Epithelial cell of proximal tubule (primary cell): ENCODE measurements around the gene GLMN. TPM values are rescaled to one million over a fixed set of nuclear protein-coding genes. Genes with fewer than 3 reads are reported as not detected.
"Not testable (repeated sequence)": the region's sequence is repeated elsewhere in the genome, so short reads cannot be mapped to it uniquely, and the experiment has no call there.

Source experiments
- DNase-seq: peaks from one replicate; pipeline ENCODE4 v3.0.0-alpha.2; 2011; ENCODE audit warnings: low read depth
- H3K4me3 ChIP-seq: 2 replicates; pipeline ENCODE4 v1.5.1; 2011; ENCODE audit warnings: low read depth, mild to moderate bottlenecking, low read length
- total RNA-seq: library from RNA; depleted of rRNA; stranded (reverse); fragments of >200 nt; gene quantifications from 2 replicates; pipeline ENCODE4 v1.2.3, GENCODE V29; 2015
- TF ChIP-seq, protein P1 (sequence below): conservative IDR thresholded peaks from 2 replicates; pipeline ENCODE4 v1.5.1; 2012; ENCODE audit warnings: low read depth, mild to moderate bottlenecking, low read length

GLMN gene
- total RNA-seq, 1 donor from 2014 or later = 7.0 TPM

DNA sequence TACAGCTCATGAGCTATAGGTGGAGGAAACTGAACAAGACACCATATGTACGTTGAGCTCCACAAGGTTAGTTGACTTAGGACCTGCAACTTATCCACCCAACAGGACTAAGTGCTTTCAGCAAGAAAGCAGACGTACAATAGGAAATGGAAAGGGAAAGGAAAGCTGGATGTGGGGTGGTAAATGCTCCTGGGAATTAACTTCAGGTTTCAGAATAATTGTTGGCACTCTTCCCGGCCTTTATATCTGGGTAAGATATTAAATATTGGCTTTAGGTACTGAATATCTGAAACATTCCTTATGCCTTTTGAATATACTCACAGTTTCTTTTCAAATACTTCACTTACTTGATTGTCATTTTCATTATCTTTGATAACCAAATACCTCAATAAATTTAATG, 36.3 kb downstream of the GLMN start:
- no peak overlapping the region for H3K4me3 ChIP-seq
- DNase-seq = no peak
- TF ChIP-seq, protein P1, sequence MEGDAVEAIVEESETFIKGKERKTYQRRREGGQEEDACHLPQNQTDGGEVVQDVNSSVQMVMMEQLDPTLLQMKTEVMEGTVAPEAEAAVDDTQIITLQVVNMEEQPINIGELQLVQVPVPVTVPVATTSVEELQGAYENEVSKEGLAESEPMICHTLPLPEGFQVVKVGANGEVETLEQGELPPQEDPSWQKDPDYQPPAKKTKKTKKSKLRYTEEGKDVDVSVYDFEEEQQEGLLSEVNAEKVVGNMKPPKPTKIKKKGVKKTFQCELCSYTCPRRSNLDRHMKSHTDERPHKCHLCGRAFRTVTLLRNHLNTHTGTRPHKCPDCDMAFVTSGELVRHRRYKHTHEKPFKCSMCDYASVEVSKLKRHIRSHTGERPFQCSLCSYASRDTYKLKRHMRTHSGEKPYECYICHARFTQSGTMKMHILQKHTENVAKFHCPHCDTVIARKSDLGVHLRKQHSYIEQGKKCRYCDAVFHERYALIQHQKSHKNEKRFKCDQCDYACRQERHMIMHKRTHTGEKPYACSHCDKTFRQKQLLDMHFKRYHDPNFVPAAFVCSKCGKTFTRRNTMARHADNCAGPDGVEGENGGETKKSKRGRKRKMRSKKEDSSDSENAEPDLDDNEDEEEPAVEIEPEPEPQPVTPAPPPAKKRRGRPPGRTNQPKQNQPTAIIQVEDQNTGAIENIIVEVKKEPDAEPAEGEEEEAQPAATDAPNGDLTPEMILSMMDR = no peak

DNA sequence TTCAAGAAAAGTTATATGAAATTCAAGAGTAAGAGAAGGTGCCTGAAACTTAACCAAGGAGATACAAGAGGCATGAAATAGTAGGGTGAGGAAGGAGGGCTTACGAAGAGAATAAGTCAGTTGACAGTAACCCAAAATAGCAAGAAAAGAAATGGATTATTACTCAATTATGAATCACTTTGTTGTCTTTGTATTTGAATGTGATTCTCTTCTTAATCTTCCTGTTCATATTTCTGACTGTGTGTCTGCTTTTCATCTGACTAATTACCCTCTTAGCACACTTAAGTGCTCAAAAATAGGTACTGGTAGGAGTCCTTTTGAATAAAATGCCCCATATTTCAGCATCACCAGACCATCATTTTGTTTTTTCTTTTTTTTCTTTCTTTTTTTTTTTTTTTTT, 39.4 kb downstream of the GLMN start:
- no peak overlapping the region for H3K4me3 ChIP-seq
- TF ChIP-seq, protein P1 = no peak
- no peak for DNase-seq

DNA sequence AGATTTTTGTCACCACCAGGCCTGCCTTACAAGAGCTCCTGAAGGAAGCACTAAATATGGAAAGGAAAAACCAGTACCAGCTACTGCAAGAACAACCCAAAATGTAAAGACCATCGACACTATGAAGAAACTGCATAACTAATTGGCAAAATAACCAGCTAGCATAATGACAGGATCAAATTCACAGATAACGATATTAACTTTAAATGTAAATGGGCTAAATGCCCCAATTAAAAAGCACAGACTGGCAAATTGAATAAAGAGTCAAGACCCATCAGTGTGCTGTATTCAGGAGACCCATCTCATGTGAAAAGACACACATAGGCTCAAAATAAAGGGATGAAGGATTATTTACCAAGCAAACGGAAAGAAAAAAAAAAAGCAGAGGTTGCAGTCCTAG, 44.1 kb downstream of the GLMN start:
- DNase-seq = not testable (repeated sequence)

DNA sequence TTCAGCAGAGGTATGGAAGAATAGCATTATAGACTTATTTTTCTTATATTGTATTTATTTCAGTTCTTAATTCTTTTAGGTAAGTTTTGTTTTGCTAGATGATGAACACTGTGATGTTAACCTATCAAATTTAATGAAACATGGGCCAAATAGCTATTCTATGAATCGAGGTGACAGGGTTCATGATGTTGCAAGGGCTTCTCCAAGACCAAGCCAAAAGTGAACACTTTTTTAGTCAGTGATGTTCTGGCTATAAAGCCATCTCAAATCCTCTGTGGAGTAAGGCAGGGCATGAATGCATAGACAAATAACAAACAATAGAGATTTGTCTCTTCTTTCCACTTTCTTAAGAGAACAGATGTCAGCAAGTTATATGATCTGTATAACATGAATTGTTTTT, 54.4 kb downstream of the GLMN start:
- TF ChIP-seq, protein P1 = no peak
- no peak for DNase-seq
- H3K4me3 ChIP-seq = no peak overlapping the region

More for the DNA sequence above, 44.1 kb downstream of the GLMN start:
- not testable (repeated sequence) for H3K4me3 ChIP-seq

DNA sequence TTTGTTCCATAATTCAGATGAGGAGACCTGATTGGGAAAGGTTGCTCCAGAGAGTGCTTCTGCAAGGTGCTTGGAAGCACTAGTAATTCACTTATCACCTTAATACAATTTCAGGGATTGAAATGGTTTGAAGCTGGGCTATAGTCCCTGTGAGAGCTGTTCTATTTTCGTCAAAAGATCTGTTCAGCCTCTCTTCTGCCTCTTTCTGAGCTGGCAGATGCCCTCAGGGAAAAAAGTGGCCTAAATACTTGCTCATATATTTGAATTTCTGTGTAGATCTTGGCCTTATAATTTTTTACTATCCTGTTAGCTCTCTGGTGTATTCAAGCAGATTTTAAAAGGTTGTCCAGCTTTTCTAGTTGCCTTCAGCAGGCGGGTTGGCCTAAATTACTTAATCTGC, 58.8 kb downstream of the GLMN start:
- H3K4me3 ChIP-seq = no peak overlapping the region
- no peak for DNase-seq
- TF ChIP-seq, protein P1 = no peak

DNA sequence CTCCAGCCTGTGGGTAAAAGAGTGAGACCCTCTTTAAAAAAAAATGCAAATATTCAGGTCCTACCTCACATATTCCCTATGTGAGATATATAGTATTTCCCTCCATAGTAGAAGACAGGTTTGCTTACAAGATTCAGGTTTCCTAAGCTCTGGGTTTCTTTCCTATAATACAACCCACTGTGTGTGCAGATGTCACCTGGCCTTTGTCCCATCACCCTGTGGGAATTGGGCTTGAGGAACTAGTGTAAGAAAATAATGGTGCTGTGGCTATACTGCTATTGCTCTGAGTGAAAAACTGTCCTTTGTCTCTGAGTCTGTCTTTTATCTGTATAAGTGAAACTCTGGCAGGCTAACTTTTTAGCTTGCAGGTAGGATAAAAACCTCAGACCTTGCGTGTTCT, 68.1 kb downstream of the GLMN start:
- no peak for DNase-seq
- no peak overlapping the region for H3K4me3 ChIP-seq
- TF ChIP-seq, protein P1 = no peak

DNA sequence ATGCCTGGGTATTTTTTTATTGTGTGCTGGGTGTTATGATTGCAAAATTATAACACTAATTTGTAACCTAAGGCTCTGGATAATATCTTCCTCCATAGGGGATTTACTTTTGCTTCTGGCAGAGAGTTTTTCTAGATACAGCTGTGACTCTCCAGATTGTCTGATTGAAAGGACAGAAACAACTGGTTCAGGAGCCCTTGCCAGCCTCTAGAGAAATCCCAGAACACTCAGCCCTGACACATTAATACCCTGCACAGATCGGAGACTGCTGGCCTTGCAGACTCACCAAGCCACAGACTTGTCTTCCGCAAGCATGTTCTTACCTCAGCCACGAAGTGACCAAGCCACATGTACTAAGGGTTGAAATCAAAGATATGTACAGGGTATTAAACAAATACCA, 70.4 kb downstream of the GLMN start:
- DNase-seq = no peak

More for the DNA sequence above, 70.4 kb downstream of the GLMN start:
- TF ChIP-seq, protein P1 = no peak
- no peak overlapping the region for H3K4me3 ChIP-seq
